GM19468 (cell line): ENCODE results near the gene MAPT.

Source experiments
- ATAC-seq: cut with Tn5 transposase; IDR thresholded peaks from one replicate; pipeline ENCODE4 v1.9.1; 2021; ENCODE audit warnings: mild to moderate bottlenecking, moderate library complexity, moderate number of reproducible peaks; ENCODE audit not compliant: unreplicated experiment; ENCODE audit errors: extremely low read depth

The MAPT gene

GRCh38 chr17:45982791-45983613 lies 88.6 kb downstream of the MAPT start:
- ATAC-seq, result no peak

- ATAC-seq, result no peak
Observed at GRCh38 chr17:45983614-45984310, 89.4 kb downstream of the MAPT start.

GRCh38 chr17:45984368-45984767 lies 90.0 kb downstream of the MAPT start:
- no peak for ATAC-seq

- ATAC-seq, result no peak
Observed at GRCh38 chr17:45985447-45985846, 91.1 kb downstream of the MAPT start.

- no peak for ATAC-seq
Observed at GRCh38 chr17:45986056-45986455, 91.7 kb downstream of the MAPT start.

- no peak for ATAC-seq
Observed at GRCh38 chr17:45987706-45988105, 93.4 kb downstream of the MAPT start.

GRCh38 chr17:45989759-45990158 lies 95.4 kb downstream of the MAPT start:
- ATAC-seq, result no peak

- no peak for ATAC-seq
Observed at GRCh38 chr17:45990886-45991285, 96.5 kb downstream of the MAPT start.

- ATAC-seq, result no peak
Observed at GRCh38 chr17:45991341-45991740, 97.0 kb downstream of the MAPT start.

- no peak for ATAC-seq
Observed at GRCh38 chr17:45992175-45992574, 97.8 kb downstream of the MAPT start.

GRCh38 chr17:45992904-45993303 lies 98.5 kb downstream of the MAPT start:
- ATAC-seq, result no peak

GRCh38 chr17:45993962-45994627 lies 99.7 kb downstream of the MAPT start:
- ATAC-seq, result no peak

- no peak for ATAC-seq
Observed at GRCh38 chr17:45994987-45995386, 100.6 kb downstream of the MAPT start.

GRCh38 chr17:45995627-45996270 lies 101.4 kb downstream of the MAPT start:
- ATAC-seq, result no peak

- no peak for ATAC-seq
Observed at GRCh38 chr17:45996282-45996937, 102.1 kb downstream of the MAPT start.

- no peak for ATAC-seq
Observed at GRCh38 chr17:45997166-45997565, 102.8 kb downstream of the MAPT start.

- no peak for ATAC-seq
Observed at GRCh38 chr17:45997624-45998023, 103.3 kb downstream of the MAPT start.

GRCh38 chr17:45998987-45999899 lies 104.9 kb downstream of the MAPT start, which contains the start of gene STH:
STH (plus strand) TSS chr17:45999250; CDS start chr17:45999280, 30 bp downstream.
- ATAC-seq, result no peak

- no peak for ATAC-seq
Observed at GRCh38 chr17:45999900-46000290, 105.5 kb downstream of the MAPT start.
